H9 (cell line): ENCODE measurements around the gene C17orf113. TPM values are rescaled to one million over a fixed set of nuclear protein-coding genes. Genes with fewer than 3 reads are reported as not detected.
A peak's percentile ranks its signal among the peaks of the same experiment; 100 is the strongest.

ENCODE experiments used
- DNase-seq: peaks from one replicate; pipeline ENCODE4 v3.0.0-alpha.2; 2017
- H2AFZ ChIP-seq: one replicate; pipeline ENCODE4 v1.6.1; 2013; ENCODE audit warnings: mild to moderate bottlenecking, low read length, control low read depth, moderate library complexity
- H2AK5ac ChIP-seq: 2 replicates; pipeline ENCODE4 v1.6.1; 2013; ENCODE audit warnings: low read length, control low read depth, mixed read lengths; ENCODE audit not compliant: insufficient read length
- H2BK120ac ChIP-seq: one replicate; pipeline ENCODE4 v1.6.1; 2013; ENCODE audit warnings: low read depth, mild to moderate bottlenecking, low read length, control low read depth, inconsistent platforms; ENCODE audit not compliant: poor library complexity, severe bottlenecking
- H2BK12ac ChIP-seq: 2 replicates; pipeline ENCODE4 v1.6.1; 2013; ENCODE audit warnings: low read length, control low read depth, mixed read lengths, low read depth; ENCODE audit not compliant: insufficient read length
- H2BK15ac ChIP-seq: 2 replicates; pipeline ENCODE4 v1.6.1; 2013; ENCODE audit warnings: low read depth, low read length, control low read depth
- H2BK20ac ChIP-seq: one replicate; pipeline ENCODE4 v1.6.1; 2013; ENCODE audit warnings: low read depth, mild to moderate bottlenecking, low read length, control low read depth, inconsistent platforms; ENCODE audit not compliant: poor library complexity, severe bottlenecking
- H2BK5ac ChIP-seq: 2 replicates; pipeline ENCODE4 v1.6.1; 2013; ENCODE audit warnings: low read length, control low read depth, mixed read lengths; ENCODE audit not compliant: insufficient read length
- H3K14ac ChIP-seq: 2 replicates; pipeline ENCODE4 v1.6.1; 2013; ENCODE audit warnings: low read length, control low read depth; ENCODE audit not compliant: insufficient read depth
- H3K18ac ChIP-seq: 2 replicates; pipeline ENCODE4 v1.6.1; 2013; ENCODE audit warnings: low read depth, mild to moderate bottlenecking, mixed read lengths, low read length, control low read depth; ENCODE audit not compliant: insufficient read length
- H3K23ac ChIP-seq: 2 replicates; pipeline ENCODE4 v1.6.1; 2013; ENCODE audit warnings: low read length, control low read depth, mixed read lengths, low read depth; ENCODE audit not compliant: insufficient read length
- H3K23me2 ChIP-seq: 2 replicates; pipeline ENCODE4 v1.6.1; 2013; ENCODE audit warnings: low read depth, mild to moderate bottlenecking, mixed read lengths, low read length, control low read depth; ENCODE audit not compliant: insufficient read length, poor library complexity, severe bottlenecking
- H3K27ac ChIP-seq: 2 replicates; pipeline ENCODE4 v1.5.1; 2013; ENCODE audit warnings: low read length, control low read depth, mixed read lengths, low read depth; ENCODE audit not compliant: insufficient read length
- H3K27me3 ChIP-seq: 2 replicates; pipeline ENCODE4 v1.6.1; 2013; ENCODE audit warnings: low read length, control low read depth, inconsistent platforms; ENCODE audit not compliant: insufficient read depth
- H3K4ac ChIP-seq: 2 replicates; pipeline ENCODE4 v1.6.1; 2013; ENCODE audit warnings: low read depth, mild to moderate bottlenecking, control low read depth, inconsistent platforms, low read length, moderate library complexity
- H3K4me1 ChIP-seq: 2 replicates; pipeline ENCODE4 v1.6.1; 2013; ENCODE audit warnings: low read length, control low read depth, inconsistent platforms; ENCODE audit not compliant: insufficient read depth
- H3K4me2 ChIP-seq: 2 replicates; pipeline ENCODE4 v1.6.1; 2013; ENCODE audit warnings: low read length, control low read depth, mixed read lengths; ENCODE audit not compliant: insufficient read length, insufficient read depth
- H3K56ac ChIP-seq: 2 replicates; pipeline ENCODE4 v1.6.1; 2013; ENCODE audit warnings: low read depth, mild to moderate bottlenecking, mixed read lengths, low read length, control low read depth; ENCODE audit not compliant: insufficient read length
- H3K79me1 ChIP-seq: 2 replicates; pipeline ENCODE4 v1.6.1; 2013; ENCODE audit warnings: low read depth, mild to moderate bottlenecking, moderate library complexity, low read length, control low read depth, inconsistent platforms; ENCODE audit not compliant: insufficient read depth, poor library complexity, severe bottlenecking
- H3K79me2 ChIP-seq: 2 replicates; pipeline ENCODE4 v1.6.1; 2013; ENCODE audit warnings: low read length, control low read depth, inconsistent platforms; ENCODE audit not compliant: insufficient read depth
- H3K9ac ChIP-seq: 2 replicates; pipeline ENCODE4 v1.6.1; 2013; ENCODE audit warnings: low read length, control low read depth, mixed read lengths; ENCODE audit not compliant: insufficient read length; ENCODE audit errors: extremely low read depth
- H3K9me3 ChIP-seq: one replicate; pipeline ENCODE4 v1.6.1; 2013; ENCODE audit warnings: low read depth, low read length, inconsistent platforms; ENCODE audit not compliant: control insufficient read depth
- H3T11ph ChIP-seq: one replicate; pipeline ENCODE4 v1.6.1; 2013; ENCODE audit warnings: mild to moderate bottlenecking, low read length, control low read depth, inconsistent platforms
- H4K20me1 ChIP-seq: one replicate; pipeline ENCODE4 v1.6.1; 2013; ENCODE audit not compliant: control insufficient read depth, insufficient read length, insufficient read depth
- H4K5ac ChIP-seq: 2 replicates; pipeline ENCODE4 v1.6.1; 2013; ENCODE audit warnings: low read depth, mild to moderate bottlenecking, mixed read lengths, low read length, control low read depth; ENCODE audit not compliant: insufficient read length
- H4K8ac ChIP-seq: replicated peaks from 2 replicates; pipeline ENCODE4 v1.6.1; 2013; ENCODE audit warnings: low read length, control low read depth, mixed read lengths, low read depth; ENCODE audit not compliant: insufficient read length
- H4K91ac ChIP-seq: 2 replicates; pipeline ENCODE4 v1.6.1; 2013; ENCODE audit warnings: low read depth, mild to moderate bottlenecking, moderate library complexity, mixed read lengths, low read length, control low read depth; ENCODE audit not compliant: insufficient read length
- H3K27ac Mint-ChIP-seq, 3 experiments: 2 replicates in 2 of 3; 3 replicates in 1 of 3; pipeline ENCODE4 v1.8.0; 2020 to 2021; ENCODE audit warnings: mixed read lengths in 3 of 3, mild to moderate bottlenecking in 1 of 3, moderate library complexity in 1 of 3
- H3K27me3 Mint-ChIP-seq: 2 replicates; pipeline ENCODE4 v1.8.0; 2021; ENCODE audit warnings: low read depth, mild to moderate bottlenecking, moderate library complexity, mixed read lengths
- H3K36me3 Mint-ChIP-seq, 3 experiments: 2 replicates in 2 of 3; 3 replicates in 1 of 3; pipeline ENCODE4 v1.8.0; 2020 to 2021; ENCODE audit warnings: low read depth in 3 of 3, mixed read lengths in 3 of 3; ENCODE audit not compliant: insufficient read depth in 1 of 3
- H3K4me1 Mint-ChIP-seq, 2 experiments: 2 replicates each; pipeline ENCODE4 v1.8.0; 2020; ENCODE audit warnings: mixed read lengths in 2 of 2
- H3K4me3 Mint-ChIP-seq, 2 experiments: 2 replicates in 1 of 2; 3 replicates in 1 of 2; pipeline ENCODE4 v1.8.0; 2020 to 2021; ENCODE audit warnings: mild to moderate bottlenecking in 2 of 2, mixed read lengths in 2 of 2, moderate library complexity in 1 of 2
- H3K9me3 Mint-ChIP-seq, 2 experiments: 2 replicates in 1 of 2; 3 replicates in 1 of 2; pipeline ENCODE4 v1.8.0; 2020; ENCODE audit warnings: mild to moderate bottlenecking in 2 of 2, mixed read lengths in 2 of 2, moderate library complexity in 1 of 2
- whole genome bisulfite sequencing: extraction: QIAGEN DNeasy Blood & Tissue Kit; methylation state at CpG from one replicate; pipeline ENCODE4 v1.1.7; 2013; ENCODE audit warnings: missing lambda C conversion rate, low lambda C conversion rate, mixed read lengths; ENCODE audit not compliant: insufficient read length; ENCODE audit errors: extremely low coverage; 5-methylcytosine and 5-hydroxymethylcytosine counted together
- total RNA-seq: library from RNA; stranded (reverse); gene quantifications from 2 replicates; pipeline ENCODE4 v1.2.1, GENCODE V29; 2021
- TF ChIP-seq, protein P1 (sequence below): fragments of 200-600 bp; sonication (generic); conservative IDR thresholded peaks from 3 replicates; pipeline ENCODE4 v1.8.0; 2021; ENCODE audit warnings: antibody characterized with exemption, mild to moderate bottlenecking

Gene C17orf113
- total RNA-seq, 1 experiment from 2014 or later: 1.0 TPM

DNA sequence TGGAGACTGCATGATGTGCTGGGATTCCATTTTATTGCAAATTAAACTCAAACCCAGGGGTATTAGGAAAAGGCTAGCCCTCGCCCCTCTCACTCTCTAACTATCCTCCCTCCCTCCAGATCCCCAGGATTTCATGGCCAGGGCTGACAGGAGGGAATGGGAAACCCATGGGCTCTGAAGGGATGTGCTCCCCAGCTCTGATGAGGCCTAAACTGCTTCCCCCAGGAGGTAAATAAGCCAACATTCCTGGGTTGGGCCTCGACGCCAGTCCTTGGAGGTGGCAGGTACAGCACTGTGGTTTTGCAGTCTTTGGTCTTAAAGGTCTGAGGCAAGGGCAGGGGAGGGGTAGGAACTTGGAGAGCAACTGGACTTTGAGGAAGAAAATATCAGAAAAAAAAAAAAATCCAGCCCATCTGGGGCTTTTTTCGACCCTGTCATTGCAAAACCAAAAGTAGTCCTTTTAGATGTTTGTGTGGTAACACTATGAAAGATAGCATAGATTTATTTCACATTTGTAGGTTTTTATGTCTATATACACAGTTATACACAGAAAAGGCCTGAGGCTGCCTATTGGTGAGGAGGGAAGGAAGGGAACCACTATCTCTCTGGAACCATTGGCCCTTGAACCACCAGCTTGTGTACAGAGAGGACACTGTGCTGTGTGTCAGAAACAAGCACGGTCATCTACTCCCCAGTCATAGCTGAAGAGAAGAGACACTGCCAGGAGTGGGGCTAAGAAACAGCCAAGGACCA lies 12.0 kb downstream of the C17orf113 start:
- no peaks in the 10 kb centered on the region for H3K27me3 ChIP-seq
- TF ChIP-seq, protein P1, sequence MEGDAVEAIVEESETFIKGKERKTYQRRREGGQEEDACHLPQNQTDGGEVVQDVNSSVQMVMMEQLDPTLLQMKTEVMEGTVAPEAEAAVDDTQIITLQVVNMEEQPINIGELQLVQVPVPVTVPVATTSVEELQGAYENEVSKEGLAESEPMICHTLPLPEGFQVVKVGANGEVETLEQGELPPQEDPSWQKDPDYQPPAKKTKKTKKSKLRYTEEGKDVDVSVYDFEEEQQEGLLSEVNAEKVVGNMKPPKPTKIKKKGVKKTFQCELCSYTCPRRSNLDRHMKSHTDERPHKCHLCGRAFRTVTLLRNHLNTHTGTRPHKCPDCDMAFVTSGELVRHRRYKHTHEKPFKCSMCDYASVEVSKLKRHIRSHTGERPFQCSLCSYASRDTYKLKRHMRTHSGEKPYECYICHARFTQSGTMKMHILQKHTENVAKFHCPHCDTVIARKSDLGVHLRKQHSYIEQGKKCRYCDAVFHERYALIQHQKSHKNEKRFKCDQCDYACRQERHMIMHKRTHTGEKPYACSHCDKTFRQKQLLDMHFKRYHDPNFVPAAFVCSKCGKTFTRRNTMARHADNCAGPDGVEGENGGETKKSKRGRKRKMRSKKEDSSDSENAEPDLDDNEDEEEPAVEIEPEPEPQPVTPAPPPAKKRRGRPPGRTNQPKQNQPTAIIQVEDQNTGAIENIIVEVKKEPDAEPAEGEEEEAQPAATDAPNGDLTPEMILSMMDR: no peak
- H3K27ac Mint-ChIP-seq: peak overlapping the region in 2 of 3 experiments; percentile 61 to 67; a peak in 2 of 7 replicates
- WGBS: no CpG with 5 or more reads among the region's 5 CpGs
- H3K23ac ChIP-seq: no peak overlapping the region
- H2BK12ac ChIP-seq: no peak overlapping the region
- no peaks in the 10 kb centered on the region for H3K4me1 ChIP-seq
- H3K9me3 ChIP-seq: no peaks in the 10 kb centered on the region
- no peaks in the 10 kb centered on the region for H3K79me1 ChIP-seq
- no peak overlapping the region for H3K56ac ChIP-seq
- peaks cover 13 to 32% of the 10 kb centered on the region in 2 experiments for H3K4me1 Mint-ChIP-seq
- H3K18ac ChIP-seq: no peak overlapping the region
- no peak overlapping the region for H2AFZ ChIP-seq
- H4K91ac ChIP-seq: no peak overlapping the region
- DNase-seq: no peak
- H3K36me3 Mint-ChIP-seq: no peaks in the 10 kb centered on the region
- H3K9ac ChIP-seq: no peak overlapping the region
- no peak overlapping the region for H2BK5ac ChIP-seq
- H3K79me2 ChIP-seq: no peaks in the 10 kb centered on the region
- H4K8ac ChIP-seq: no peak overlapping the region
- H2BK15ac ChIP-seq: no peak overlapping the region
- no peak overlapping the region for H4K5ac ChIP-seq
- H4K20me1 ChIP-seq: no peaks in the 10 kb centered on the region
- no peaks in the 10 kb centered on the region for H3K27me3 Mint-ChIP-seq
- H3K9me3 Mint-ChIP-seq: no peaks in the 10 kb centered on the region
- no peak overlapping the region for H3K4me2 ChIP-seq
- no peak overlapping the region for H3T11ph ChIP-seq
- no peak overlapping the region; the same call in 1 of the 2 replicates for H3K14ac ChIP-seq
- no peak overlapping the region for H2AK5ac ChIP-seq
- H3K4me3 Mint-ChIP-seq: no peak overlapping the region
- H3K23me2 ChIP-seq: no peaks in the 10 kb centered on the region
- no peak overlapping the region for H2BK120ac ChIP-seq
- H3K27ac ChIP-seq: no peak overlapping the region
- H2BK20ac ChIP-seq: no peak overlapping the region
- H3K4ac ChIP-seq: no peak overlapping the region
